CD4-positive, alpha-beta T cell treated with Interleukin-6 for 4 hours (primary cell): ENCODE results near the gene DST.

ENCODE experiments used
- DNase-seq: peaks from one replicate; pipeline ENCODE4 v3.0.0-alpha.2; 2020; ENCODE audit warnings: mixed read lengths

DST gene

DNA sequence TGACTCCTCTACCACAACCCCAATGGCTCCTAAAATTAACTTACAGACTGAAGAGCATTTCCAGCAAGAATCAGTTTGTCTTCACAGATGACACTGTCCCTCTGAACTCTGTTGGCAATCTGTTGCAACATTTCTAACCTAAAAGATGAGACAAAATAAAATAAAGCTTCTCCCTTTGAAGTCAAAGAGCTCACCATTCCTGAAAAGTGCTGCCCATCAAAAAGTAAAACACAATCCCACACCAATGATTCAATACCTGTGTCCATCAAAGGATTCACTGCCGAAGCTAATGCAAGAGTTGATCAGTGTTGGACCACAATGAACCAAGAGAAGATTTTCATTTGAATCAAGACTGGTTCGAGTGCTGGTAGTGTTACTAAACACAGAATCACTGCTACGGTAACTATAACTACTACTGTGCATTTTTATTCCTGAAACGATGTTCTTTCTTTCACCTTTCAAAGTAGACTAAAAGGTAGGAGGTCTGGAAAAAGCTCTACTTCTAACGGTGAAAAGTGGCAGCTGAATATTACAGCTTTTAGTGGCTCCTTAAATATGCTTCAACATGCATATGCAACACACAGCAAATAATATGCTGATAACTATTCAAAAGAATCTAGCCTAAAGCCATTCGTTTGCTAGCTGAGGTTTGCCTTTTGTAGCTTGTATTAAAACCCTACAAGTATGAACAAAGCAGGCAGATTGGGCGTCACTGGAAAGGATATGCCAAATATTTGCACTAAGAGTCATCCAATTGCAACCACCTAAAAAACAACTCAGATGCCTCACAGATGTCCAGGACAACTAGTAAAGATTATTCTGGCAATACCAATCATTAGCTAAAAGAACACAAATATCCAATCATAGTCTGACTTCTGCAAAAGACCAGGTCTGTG is at the start of gene DST:
Gene DST, minus strand, starts transcription at position 524 of the 896 bp plus-strand sequence.
- no peak for DNase-seq

DNA sequence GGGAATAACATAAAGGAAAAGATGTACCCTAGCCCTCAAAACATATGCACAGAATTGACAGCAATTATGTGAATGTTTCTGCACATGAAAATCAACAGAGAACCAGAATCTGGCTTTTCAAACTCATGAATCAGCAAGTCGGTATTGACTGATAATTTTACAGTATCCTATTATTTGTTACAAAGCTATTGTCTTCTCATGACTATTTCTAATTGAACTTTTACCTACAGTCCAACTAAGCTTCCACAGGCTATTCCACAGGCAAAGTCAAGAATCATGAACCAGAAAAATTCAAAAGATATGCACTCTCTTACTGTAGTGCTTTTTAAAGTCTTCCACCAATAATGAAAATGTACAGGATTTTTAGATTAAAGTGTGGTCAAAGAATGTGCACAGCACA is 49.1 kb upstream of the DST start:
- DNase-seq, result no peak

DNA sequence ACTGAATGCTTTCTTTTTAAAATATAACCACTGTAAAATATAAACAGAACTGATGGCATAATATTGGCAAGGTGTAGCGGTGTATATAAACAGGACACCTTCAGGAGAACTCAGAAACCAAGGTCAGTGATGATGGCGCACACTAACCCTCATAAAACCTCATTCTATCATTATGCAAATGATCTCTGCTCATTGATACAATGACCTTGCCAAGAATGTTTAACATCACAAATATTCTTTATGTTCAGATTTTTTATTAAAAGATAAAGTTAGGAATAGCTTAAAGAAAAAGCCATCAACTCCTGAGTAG is 48.6 kb upstream of the DST start:
- DNase-seq, result no peak

DNA sequence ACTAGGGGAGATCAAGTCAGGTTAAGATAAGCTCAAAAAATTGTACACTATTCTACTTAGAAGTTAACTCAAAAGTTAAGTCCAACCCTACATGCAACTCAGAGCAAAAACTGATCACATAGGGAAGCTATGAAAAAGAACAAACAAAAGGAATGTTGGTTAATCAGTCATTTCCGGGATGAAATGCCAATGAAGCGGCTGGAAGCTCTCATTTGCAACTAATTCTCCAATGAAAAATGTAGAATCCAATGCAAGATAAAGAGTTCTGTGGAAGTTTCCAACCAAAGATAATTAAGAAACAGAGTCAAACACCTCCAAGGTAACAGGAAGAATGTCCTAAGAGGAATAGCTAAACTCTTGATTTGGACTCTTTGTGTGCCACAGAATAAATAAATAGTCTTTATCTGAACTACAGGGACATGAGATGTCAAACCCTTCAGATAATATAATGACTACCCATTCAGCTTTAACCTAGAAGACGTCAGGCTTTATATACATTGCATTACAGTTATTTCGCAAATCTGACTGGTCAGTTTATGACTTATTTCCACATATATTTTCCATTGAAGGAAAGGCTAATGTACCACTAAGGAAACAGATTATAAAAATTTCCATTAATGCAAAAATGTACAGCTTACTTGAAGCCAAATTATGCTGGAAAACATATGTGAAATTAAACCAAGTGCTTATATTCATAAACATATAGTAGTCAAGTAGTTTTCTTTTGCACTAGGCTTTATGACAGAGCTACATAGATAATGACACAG is 48.0 kb upstream of the DST start:
- DNase-seq, result no peak

GRCh38 chr6:56689663-56690062 is 47.0 kb upstream of the DST start:
- DNase-seq, result no peak

DNA sequence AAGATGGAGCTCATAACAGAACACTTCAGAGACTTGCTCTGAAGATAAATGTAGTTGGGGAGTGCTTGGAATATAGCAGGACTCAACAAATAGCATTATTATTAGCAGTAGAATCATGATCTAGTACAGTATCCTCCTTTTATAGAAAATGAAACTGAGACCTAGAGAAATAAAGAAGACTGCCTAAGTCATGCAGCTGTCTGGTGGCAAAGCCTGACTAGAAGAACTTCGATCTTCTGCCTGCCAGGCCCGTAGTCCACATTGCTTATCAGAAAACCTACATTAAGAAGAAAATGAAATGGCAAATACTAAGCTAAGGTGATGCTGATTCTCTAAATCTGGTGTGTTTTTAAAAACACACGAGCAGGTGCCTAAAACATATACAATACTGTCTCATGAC is 46.4 kb upstream of the DST start:
- DNase-seq, result no peak

GRCh38 chr6:56688521-56688920 is 45.8 kb upstream of the DST start:
- no peak for DNase-seq

DNA sequence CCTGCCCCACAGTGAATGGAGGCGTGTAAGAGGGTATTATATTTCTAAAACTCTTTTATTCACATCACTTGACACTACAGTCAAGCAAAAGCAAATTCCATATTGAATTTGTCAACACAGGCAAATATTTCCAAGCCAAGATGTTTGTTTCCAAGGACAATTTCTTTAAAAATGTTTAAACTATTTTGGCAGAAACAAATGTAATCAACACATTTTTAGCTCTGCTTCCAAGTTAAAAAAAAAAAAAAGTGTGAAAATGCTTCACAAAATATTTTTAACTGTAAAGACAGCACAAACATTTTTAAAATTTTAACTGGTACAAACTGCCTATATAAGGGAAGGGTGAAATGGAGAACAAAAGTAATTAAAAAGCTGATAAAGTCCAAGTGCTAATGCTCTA is 44.9 kb upstream of the DST start:
- DNase-seq, result no peak

DNA sequence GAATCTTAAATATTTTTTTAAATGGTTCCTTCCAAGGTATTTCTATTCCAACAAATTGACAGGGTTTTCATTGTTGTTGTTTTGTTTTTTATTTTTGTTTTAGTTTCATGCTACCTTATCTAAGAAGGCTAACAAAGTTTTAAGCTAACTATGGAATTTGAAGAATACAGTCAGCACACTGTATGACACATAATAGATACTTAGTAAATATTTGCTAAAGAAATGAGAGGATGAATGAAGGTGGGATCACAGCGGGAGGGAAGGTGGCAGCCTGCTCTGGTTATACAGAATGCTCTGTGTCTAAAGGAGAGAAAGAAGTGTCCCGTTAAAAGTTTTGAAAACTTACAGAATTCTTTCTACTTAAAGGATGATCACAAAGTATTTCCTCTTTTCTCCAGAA is 43.7 kb upstream of the DST start:
- DNase-seq, result no peak

DNA sequence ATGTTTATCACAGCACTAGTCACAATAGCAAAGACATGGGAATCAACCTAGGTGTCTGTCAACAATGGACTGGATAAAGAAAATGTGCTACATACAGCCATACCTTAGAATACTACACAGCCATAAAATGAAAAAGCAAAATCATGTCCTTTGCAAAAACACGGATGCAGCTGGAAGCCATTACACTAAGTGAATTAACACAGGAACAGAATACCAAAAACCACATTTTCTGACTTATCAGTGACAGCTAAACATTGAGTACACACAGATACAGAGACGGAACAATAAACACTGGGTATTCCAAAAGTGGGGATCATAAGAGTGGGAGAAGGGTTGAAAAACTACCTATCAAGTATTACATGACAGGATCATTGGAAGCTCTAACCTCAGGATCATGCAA is 43.3 kb upstream of the DST start:
- DNase-seq, result no peak

DNA sequence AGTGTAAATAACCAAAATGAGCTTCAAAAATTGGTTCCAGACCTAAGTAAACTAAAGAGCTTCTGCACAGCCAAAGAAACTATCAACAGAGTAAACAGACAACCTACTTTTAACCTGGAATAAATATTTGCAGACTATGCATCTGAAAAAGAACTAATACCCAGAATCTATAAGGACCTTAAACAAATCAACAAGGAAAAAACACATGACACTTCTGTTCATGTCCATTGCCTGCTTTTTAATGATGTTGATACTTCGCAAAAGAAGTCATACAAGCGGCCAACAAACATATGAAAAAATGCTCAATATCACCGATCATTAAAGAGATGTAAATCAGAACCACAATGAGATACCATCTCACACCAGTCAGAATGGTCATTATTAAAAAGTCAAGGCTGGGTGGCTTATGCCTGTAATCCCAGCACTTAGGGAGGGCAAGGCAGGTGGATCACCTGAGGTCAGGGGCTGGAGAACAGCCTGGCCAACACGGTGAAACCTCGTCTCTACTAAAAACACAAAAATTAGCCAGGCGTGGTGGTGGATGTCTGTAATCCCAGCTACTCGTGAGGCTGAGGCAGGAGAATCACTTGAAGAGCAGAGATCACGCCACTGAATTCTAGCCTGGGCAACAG is 42.5 kb upstream of the DST start:
- no peak for DNase-seq

- DNase-seq, result no peak
These were observed 41.8 kb upstream of the DST start for GRCh38 chr6:56684342-56685101.

- DNase-seq, result no peak
These were observed 41.2 kb upstream of the DST start for GRCh38 chr6:56683882-56684281.

DNA sequence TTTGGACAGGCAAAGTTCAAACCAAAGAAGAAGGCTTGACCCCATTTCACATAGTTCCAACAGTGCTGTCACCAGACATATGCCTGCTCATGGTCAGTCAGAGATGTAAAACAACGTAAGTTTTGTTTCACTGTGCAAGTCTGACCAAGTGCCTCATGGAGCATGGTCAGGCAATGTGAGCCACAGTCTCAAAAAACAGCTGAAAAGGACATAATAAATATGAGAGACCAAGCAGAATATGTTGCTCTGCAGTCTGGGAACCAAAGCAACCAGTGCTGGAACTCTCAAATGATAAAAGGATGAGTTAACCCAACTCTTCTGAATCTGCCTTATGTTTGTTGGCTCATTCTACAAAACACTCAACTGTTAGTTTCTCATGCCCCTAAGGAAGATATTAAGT is 39.9 kb upstream of the DST start:
- no peak for DNase-seq

GRCh38 chr6:56677559-56677958 is 34.9 kb upstream of the DST start:
- no peak for DNase-seq

GRCh38 chr6:56671651-56672461 is 29.2 kb upstream of the DST start:
- no peak for DNase-seq

DNA sequence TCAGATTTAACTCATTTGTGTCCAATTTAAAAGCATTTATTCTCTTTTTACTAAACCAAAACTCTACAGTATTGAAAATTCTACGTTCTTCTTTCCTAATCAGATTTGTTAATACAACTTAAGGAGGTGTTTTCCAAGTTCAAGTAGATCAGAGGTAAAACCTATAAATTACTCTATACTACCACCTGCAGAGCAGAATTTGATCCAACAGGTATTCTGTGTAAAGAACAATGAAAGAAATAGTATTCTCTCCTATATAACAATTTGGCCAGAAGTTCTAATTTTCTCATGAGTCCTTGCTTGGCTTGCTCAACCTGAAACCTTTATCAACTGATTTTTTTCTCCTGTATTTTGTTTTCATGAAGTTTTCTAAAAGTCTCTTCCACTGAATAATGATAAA is 28.5 kb upstream of the DST start:
- no peak for DNase-seq

- DNase-seq, result no peak
These were observed 26.4 kb upstream of the DST start for GRCh38 chr6:56669041-56669440.

GRCh38 chr6:56668158-56668557 is 25.5 kb upstream of the DST start:
- DNase-seq, result no peak

DNA sequence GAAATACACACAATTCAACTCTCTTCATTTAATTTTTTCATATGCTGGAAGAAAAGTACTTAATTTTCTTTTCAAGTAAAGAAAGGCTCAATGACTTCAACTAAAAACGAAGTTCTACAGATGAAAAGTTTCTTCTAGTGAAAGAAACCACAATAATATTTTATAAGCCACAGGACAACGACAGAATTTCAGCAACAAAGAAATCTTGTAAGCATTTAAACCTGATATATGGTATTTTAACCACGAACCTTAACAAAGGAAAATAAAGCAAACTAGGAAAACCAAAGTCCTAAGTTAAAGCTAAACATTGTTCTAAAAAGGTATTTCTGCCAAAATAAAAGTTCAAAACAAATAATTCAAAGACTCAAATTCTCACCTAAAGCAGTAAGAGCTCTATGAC is 24.6 kb upstream of the DST start:
- DNase-seq, result no peak

- DNase-seq, result no peak
These were observed 21.3 kb upstream of the DST start for GRCh38 chr6:56664029-56664428.

GRCh38 chr6:56663344-56663743 is 20.7 kb upstream of the DST start:
- no peak for DNase-seq
